Astrocyte (in vitro differentiated cells and primary cell): Measurements from ENCODE around the gene EFNA2.

Experiments used
- CTCF ChIP-seq: IDR thresholded peaks from 2 replicates; pipeline ENCODE4 v1.5.1; 2011; ENCODE audit warnings: low read depth, mild to moderate bottlenecking, inconsistent platforms, low read length, moderate library complexity; ENCODE audit not compliant: insufficient read depth
- EZH2 ChIP-seq: IDR thresholded peaks from 2 replicates; pipeline ENCODE4 v1.6.1; 2012; ENCODE audit warnings: mild to moderate bottlenecking, low read length, inconsistent platforms; ENCODE audit not compliant: insufficient read depth

GRCh38 chr19:1286487-1287353 is 1.0 kb downstream of the EFNA2 start:
- TF ChIP-seq CTCF, result no peak
- TF ChIP-seq EZH2, result peak; percentile 62
